A549 (cell line): ENCODE results near the gene SYS1. TPM values are rescaled to one million over a fixed set of nuclear protein-coding genes. Genes with fewer than 3 reads are reported as not detected.

Source experiments
- ATAC-seq, 2 experiments: fragments of 200-7000 bp in 1 of 2; fragments of >200 bp in 1 of 2; cut with Nextera tagmentation in 1 of 2; cut with Tn5 transposase in 1 of 2; 3 replicates each; pipeline versions ENCODE4 v1.8.0 to v1.9.1; 2018 to 2020; ENCODE audit warnings: mild to moderate bottlenecking in 1 of 2, moderate library complexity in 1 of 2
- CTCF ChIA-PET: fragments of 300-600 bp; sonication (Branson Sonifier 250); formaldehyde crosslinking; extraction: SDS; loops from one replicate; lab custom pipeline; 2021; ENCODE audit warnings: antibody characterized with exemption, inconsistent platforms; lab: Yijun Ruan, JAX
- POLR2A ChIA-PET: fragments of 350-600 bp; formaldehyde crosslinking; extraction: SDS; loops from one replicate; lab custom pipeline; 2021; ENCODE audit warnings: antibody characterized with exemption, inconsistent platforms; lab: Yijun Ruan, JAX
- DNase-seq, 2 experiments: peaks; one replicate each; pipeline versions ENCODE4 v3.0.0 to v3.0.0-alpha.2; 2011 to 2016; ENCODE audit warnings: low read depth in 1 of 2, low spot score in 1 of 2
- FAIRE-seq: peaks from 2 replicates; lab custom pipeline; 2011; peaks lifted over from hg19 to GRCh38; lab: Jason Lieb, UNC
- H3K27ac ChIP-seq, 2 experiments: fragments of >200 bp; sonication (Bioruptor Twin); formaldehyde crosslinking; 3 replicates each; pipeline ENCODE4 v1.5.1; 2016 to 2017
- H3K4me1 ChIP-seq: fragments of >200 bp; sonication (Bioruptor Twin); formaldehyde crosslinking; 3 replicates; pipeline ENCODE4 v1.6.1; 2016
- H3K4me2 ChIP-seq: fragments of >200 bp; sonication (Bioruptor Twin); formaldehyde crosslinking; 3 replicates; pipeline ENCODE4 v1.6.1; 2016
- H3K4me3 ChIP-seq: fragments of >200 bp; sonication (Bioruptor Twin); formaldehyde crosslinking; 3 replicates; pipeline ENCODE4 v1.5.1; 2016
- H3K9me3 ChIP-seq: fragments of >200 bp; sonication (Bioruptor Twin); formaldehyde crosslinking; 3 replicates; pipeline ENCODE4 v1.6.1; 2016
- CBX8 ChIP-seq: fragments of 200-600 bp; sonication (generic); IDR thresholded peaks from 2 replicates; pipeline ENCODE4 v1.6.1; 2016
- CHD2 ChIP-seq: fragments of 150-350 bp; IDR thresholded peaks from 2 replicates; pipeline ENCODE4 v1.6.1; 2014; ENCODE audit warnings: low read length; ENCODE audit not compliant: partially characterized antibody
- CTCF ChIP-seq: fragments of >200 bp; sonication (Bioruptor Twin); formaldehyde crosslinking; IDR thresholded peaks from 3 replicates; pipeline ENCODE4 v1.5.1; 2016
- EP300 ChIP-seq, 2 experiments: fragments of >200 bp; sonication (Bioruptor Twin); formaldehyde crosslinking; IDR thresholded peaks; 2 replicates in 1 of 2; 3 replicates in 1 of 2; pipeline ENCODE4 v1.6.1; 2016 to 2017
- ESRRA ChIP-seq: fragments of 150-350 bp; IDR thresholded peaks from 2 replicates; pipeline ENCODE4 v1.6.1; 2014; ENCODE audit warnings: mild to moderate bottlenecking, low read length, borderline replicate concordance
- FOSL2 ChIP-seq, 2 experiments: fragments of 450-650 bp in 1 of 2; fragments of >200 bp in 1 of 2; sonication (Bioruptor Twin) in 1 of 2; formaldehyde crosslinking; IDR thresholded peaks; 2 replicates each; pipeline versions ENCODE4 v1.5.0 to v1.6.1; 2016 to 2020; ENCODE audit warnings: mild to moderate bottlenecking in 1 of 2, moderate library complexity in 1 of 2
- GATA3 ChIP-seq: IDR thresholded peaks from 2 replicates; pipeline ENCODE4 v1.6.1; 2012; ENCODE audit warnings: borderline replicate concordance
- HDAC2 ChIP-seq: fragments of 200-600 bp; sonication (generic); IDR thresholded peaks from 2 replicates; pipeline ENCODE4 v1.6.1; 2016
- HOXB5 ChIP-seq: fragments of 250-450 bp; sonication (Bioruptor Pico); IDR thresholded peaks from 2 replicates; pipeline ENCODE4 v1.5.0; 2020; ENCODE audit warnings: mild to moderate bottlenecking, moderate library complexity
- JUNB ChIP-seq: fragments of >200 bp; sonication (Bioruptor Twin); formaldehyde crosslinking; IDR thresholded peaks from 2 replicates; pipeline ENCODE4 v1.6.1; 2016
- KDM5A ChIP-seq: fragments of 200-600 bp; sonication (generic); IDR thresholded peaks from 2 replicates; pipeline ENCODE4 v1.6.1; 2016; ENCODE audit warnings: antibody characterized with exemption, mild to moderate bottlenecking
- MYC ChIP-seq: IDR thresholded peaks from 2 replicates; pipeline ENCODE4 v1.6.1; 2012; ENCODE audit warnings: mild to moderate bottlenecking, inconsistent platforms, low read length, improper control_type of control experiment, borderline replicate concordance
- NPAS2 ChIP-seq: fragments of 250-450 bp; sonication (Bioruptor Pico); IDR thresholded peaks from 2 replicates; pipeline ENCODE4 v1.8.0; 2022; ENCODE audit warnings: mild to moderate bottlenecking, moderate library complexity, borderline replicate concordance
- POLR2AphosphoS2 ChIP-seq: conservative IDR thresholded peaks from 2 replicates; pipeline ENCODE4 v1.6.1; 2012; ENCODE audit warnings: low read length, improper control_type of control experiment, inconsistent platforms
- RAD21 ChIP-seq, 2 experiments: fragments of >200 bp in 1 of 2; sonication (Bioruptor Twin) in 1 of 2; formaldehyde crosslinking in 1 of 2; IDR thresholded peaks in 1 of 2; conservative IDR thresholded peaks in 1 of 2; 2 replicates in 1 of 2; 3 replicates in 1 of 2; pipeline ENCODE4 v1.6.1; 2012 to 2018; ENCODE audit warnings: inconsistent platforms in 1 of 2
- RNF2 ChIP-seq: fragments of 200-600 bp; sonication (generic); IDR thresholded peaks from 2 replicates; pipeline ENCODE4 v1.6.1; 2016; ENCODE audit warnings: low read depth, mild to moderate bottlenecking, antibody characterized with exemption, moderate library complexity, borderline replicate concordance
- SREBF2 ChIP-seq: fragments of 450-650 bp; IDR thresholded peaks from 2 replicates; pipeline ENCODE4 v1.6.1; 2014; ENCODE audit warnings: mild to moderate bottlenecking, moderate library complexity
- ZC3H11A ChIP-seq: fragments of 450-650 bp; IDR thresholded peaks from 2 replicates; pipeline ENCODE4 v1.6.1; 2014; ENCODE audit warnings: antibody characterized with exemption, mild to moderate bottlenecking
- ZNF302 ChIP-seq: fragments of 250-450 bp; sonication (Bioruptor Pico); IDR thresholded peaks from 2 replicates; pipeline ENCODE4 v1.9.0; 2021; ENCODE audit warnings: inconsistent platforms, mild to moderate bottlenecking, moderate library complexity
- WGBS: methylation state at CpG from one replicate; pipeline ENCODE4 v1.1.6; 2017; ENCODE audit errors: missing lambda C conversion rate; 5-methylcytosine and 5-hydroxymethylcytosine counted together
- polyA plus RNA-seq, 4 experiments: library from polyadenylated mRNA; depleted of rRNA in 3 of 4; stranded (reverse); fragments of >200 nt; fragmentation: RNase III in 1 of 4; extraction: RNeasy Plus Mini Kit Qiagen cat#74134 plus additional on column Dnase treatment in 1 of 4; gene quantifications; 2 replicates in 3 of 4; 3 replicates in 1 of 4; pipeline ENCODE4 v1.2.3, GENCODE V29; 2011 to 2017

SYS1 gene
- polyA plus RNA-seq, 2 of the 4 experiments (the other 2 are of a cell fraction): 20.2 to 27.6 TPM

GRCh38 chr20:45387274-45387673 lies 24.3 kb downstream of the SYS1 start:
- ChIA-PET CTCF (interaction anchor here (0.5 to 4.1 kb wide), 11 partner anchors 13 to 600 kb away, joined by 3 to 20 read pairs (median 4); no protein-coding TSS in a partner anchor), POLR2A (no interaction called here)
- ATAC-seq (no peak), DNase-seq (no peak), FAIRE-seq (no peak)
- Histone ChIP-seq H3K9me3 (no peaks in the 10 kb centered on the region), H3K4me1 (peaks cover 3% of the 10 kb centered on the region; the same call in 1 of the 3 replicates), H3K4me2 (no peak overlapping the region), H3K4me3 (no peak overlapping the region), H3K27ac (no peak overlapping the region)
- no peak for TF ChIP-seq FOSL2 (IDR thresholded peaks at IDR 0.05)
- no peak for TF ChIP-seq FOSL2 (CRISPR knock-in tag; IDR thresholded peaks at IDR 0.05)
- TF ChIP-seq SREBF2: no peak
- WGBS: 33% methylated on average over 1 of the region's 1 CpG

GRCh38 chr20:45390931-45391330 lies 28.0 kb downstream of the SYS1 start:
- Histone ChIP-seq H3K9me3 (no peaks in the 10 kb centered on the region), H3K4me1 (no peaks in the 10 kb centered on the region), H3K4me3 (no peak overlapping the region), H3K4me2 (no peak overlapping the region), H3K27ac (no peak overlapping the region)
- POLR2A ChIA-PET: no interaction called here
- ATAC-seq: no peak
- CTCF ChIA-PET: interaction anchor here (3.1 to 4.4 kb wide), 3 partner anchors 16 to 46 kb away, joined by 13 to 32 read pairs (median 25); partner anchors contain the start of gene SYS1
- TF ChIP-seq HOXB5 (CRISPR knock-in tag): no peak
- FAIRE-seq: no peak
- WGBS: 68% methylated on average over 2 of the region's 2 CpGs
- DNase-seq: no peak

GRCh38 chr20:45391559-45391958 lies 28.6 kb downstream of the SYS1 start:
- no peak for TF ChIP-seq ZC3H11A
- CTCF ChIA-PET: interaction anchor here (3.1 to 4.4 kb wide), 3 partner anchors 17 to 45 kb away, joined by 13 to 32 read pairs (median 25); partner anchors contain the start of gene SYS1

GRCh38 chr20:45392733-45393132 lies 29.8 kb downstream of the SYS1 start:
- no peaks in the 10 kb centered on the region for H3K4me1 ChIP-seq
- DNase-seq (no peak), FAIRE-seq (no peak), ATAC-seq (no peak; a peak in 1 of 6 replicates)
- H3K27ac ChIP-seq: no peak overlapping the region
- ChIA-PET POLR2A (interaction anchor here (0.6 to 1.2 kb wide), 2 partner anchors 13 to 23 kb away, joined by 4 to 5 read pairs; partner anchors contain the start of gene PIGT), CTCF (interaction anchor here (0.6 to 4.4 kb wide), 9 partner anchors 10 to 379 kb away, joined by 3 to 32 read pairs (median 7); partner anchors contain the start of genes DBNDD2 and SYS1)
- no peaks in the 10 kb centered on the region for H3K9me3 ChIP-seq
- no peak overlapping the region for H3K4me3 ChIP-seq
- TF ChIP-seq CTCF (peak; percentile 21; the same call in 1 of the 3 replicates), EP300 (IDR thresholded peaks at IDR 0.05) (no peak), RAD21 (conservative IDR thresholded peaks at IDR 0.05 in 1 of 2, IDR thresholded peaks at IDR 0.05 in 1 of 2) (0 out of 5 replicates have a peak, but pooled peaks have one; percentile 13 to 20), POLR2AphosphoS2 (no peak), GATA3 (no peak)
- H3K4me2 ChIP-seq: no peak overlapping the region
- 66% methylated on average over 3 of the region's 3 CpGs for WGBS

More at GRCh38 chr20:45391559-45391958, 28.6 kb downstream of the SYS1 start:
- no peak overlapping the region for H3K4me3 ChIP-seq
- ATAC-seq: no peak
- no peak for DNase-seq
- no peaks in the 10 kb centered on the region for H3K4me1 ChIP-seq
- no peak overlapping the region for H3K4me2 ChIP-seq
- 5% methylated on average over 2 of the region's 2 CpGs for WGBS
- no peaks in the 10 kb centered on the region for H3K9me3 ChIP-seq
- no peak for FAIRE-seq
- H3K27ac ChIP-seq: no peak overlapping the region
- POLR2A ChIA-PET: no interaction called here

GRCh38 chr20:45394221-45395113 lies 31.5 kb downstream of the SYS1 start:
- 72% methylated on average over 16 of the region's 21 CpGs for WGBS
- ATAC-seq: no peak
- H3K4me1 ChIP-seq: no peaks in the 10 kb centered on the region
- CTCF ChIA-PET: interaction anchor here (0.6 to 4.4 kb wide), 7 partner anchors 12 to 198 kb away, joined by 3 to 32 read pairs (median 5); partner anchors contain the start of genes DBNDD2 and SYS1
- POLR2A ChIA-PET: no interaction called here
- no peak for FAIRE-seq
- H3K4me3 ChIP-seq: no peak overlapping the region
- no peak for DNase-seq
- no peaks in the 10 kb centered on the region; the same call in 1 of the 3 replicates for H3K9me3 ChIP-seq
- H3K27ac ChIP-seq: no peak overlapping the region
- H3K4me2 ChIP-seq: no peak overlapping the region
- no peak for TF ChIP-seq HDAC2
- no peak for TF ChIP-seq JUNB
- no peak for TF ChIP-seq NPAS2 (CRISPR knock-in tag)
- no peak for TF ChIP-seq SREBF2
- no peak for TF ChIP-seq KDM5A
- TF ChIP-seq RNF2: no peak
- no peak for TF ChIP-seq ZNF302 (CRISPR knock-in tag)
- TF ChIP-seq CHD2: no peak
- no peak for TF ChIP-seq POLR2AphosphoS2
- TF ChIP-seq ESRRA: no peak
- TF ChIP-seq CBX8: no peak
- TF ChIP-seq MYC: no peak
- TF ChIP-seq FOSL2 (IDR thresholded peaks at IDR 0.05): no peak
- no peak for TF ChIP-seq FOSL2 (CRISPR knock-in tag; IDR thresholded peaks at IDR 0.05)
